GM12892 (cell line): ENCODE measurements around the gene NCAPD3. TPM values are rescaled to one million over a fixed set of nuclear protein-coding genes. Genes with fewer than 3 reads are reported as not detected.
A peak's percentile ranks its signal among the peaks of the same experiment; 100 is the strongest.

Source experiments
- DNase-seq: peaks from one replicate; pipeline ENCODE4 v3.0.0; 2011; ENCODE audit not compliant: insufficient read length
- FAIRE-seq: peaks from 2 replicates; lab custom pipeline; 2011; peaks lifted over from hg19 to GRCh38; lab: Jason Lieb, UNC
- POLR2A ChIP-seq: IDR thresholded peaks from 2 replicates; pipeline ENCODE4 v1.6.1; 2011; ENCODE audit warnings: low read depth, low read length, control low read depth
- POLR2AphosphoS5 ChIP-seq: IDR thresholded peaks from 2 replicates; pipeline ENCODE4 v1.6.1; 2011; ENCODE audit warnings: low read depth, low read length, control low read depth
- TAF1 ChIP-seq: IDR thresholded peaks from 2 replicates; pipeline ENCODE4 v1.6.1; 2011; ENCODE audit warnings: low read depth, mild to moderate bottlenecking, control low read depth, low read length, borderline replicate concordance
- polyA plus RNA-seq: library from polyadenylated mRNA; unstranded; fragments of >200 nt; gene quantifications from one replicate; pipeline ENCODE4 v1.2.1, GENCODE V29; 2012; ENCODE audit warnings: missing spikeins, inconsistent platforms; ENCODE audit not compliant: missing spikeins

Gene NCAPD3
- polyA plus RNA-seq: 38.0 TPM

GRCh38 chr11:134223836-134224709, at the start of gene NCAPD3, which contains the start of gene VPS26B:
NCAPD3 (minus strand) TSS chr11:134223967; CDS start chr11:134223926, 41 bp downstream.
VPS26B (plus strand) TSS chr11:134224671; CDS start chr11:134225123, 452 bp downstream.
- peak; percentile 95 for FAIRE-seq
- TF ChIP-seq POLR2A (peak; percentile 88), TAF1 (0 out of 2 replicates have a peak, but pooled peaks have one; percentile 43), POLR2AphosphoS5 (peak; percentile 79)
- peak; percentile 92 for DNase-seq

GRCh38 chr11:134273317-134273712, 49.5 kb upstream of the NCAPD3 start:
- TF ChIP-seq POLR2AphosphoS5 (no peak), TAF1 (no peak), POLR2A (no peak)
- no peak for FAIRE-seq
- DNase-seq: no peak

- FAIRE-seq: no peak
- DNase-seq: no peak
These were observed 48.9 kb upstream of the NCAPD3 start for GRCh38 chr11:134272381-134273316.

GRCh38 chr11:134271978-134272377, 48.2 kb upstream of the NCAPD3 start:
- TF ChIP-seq POLR2AphosphoS5 (no peak), TAF1 (no peak), POLR2A (no peak)
- DNase-seq (no peak), FAIRE-seq (no peak)

More at GRCh38 chr11:134272381-134273316, 48.9 kb upstream of the NCAPD3 start:
- TF ChIP-seq TAF1 (no peak), POLR2A (no peak), POLR2AphosphoS5 (no peak)

GRCh38 chr11:134270250-134270714, 46.5 kb upstream of the NCAPD3 start:
- FAIRE-seq: no peak
- TF ChIP-seq POLR2AphosphoS5: no peak
- no peak for TF ChIP-seq POLR2A
- no peak for TF ChIP-seq TAF1
- DNase-seq: no peak

- FAIRE-seq (no peak), DNase-seq (no peak)
- TF ChIP-seq TAF1 (no peak), POLR2A (no peak), POLR2AphosphoS5 (no peak)
These were observed 44.2 kb upstream of the NCAPD3 start for GRCh38 chr11:134267966-134268365.

GRCh38 chr11:134267461-134267860, 43.7 kb upstream of the NCAPD3 start:
- no peak for DNase-seq
- TF ChIP-seq POLR2AphosphoS5: no peak
- no peak for TF ChIP-seq TAF1
- TF ChIP-seq POLR2A: no peak
- FAIRE-seq: no peak

GRCh38 chr11:134266841-134267251, 43.1 kb upstream of the NCAPD3 start:
- TF ChIP-seq POLR2A (no peak), POLR2AphosphoS5 (no peak), TAF1 (no peak)
- FAIRE-seq: no peak
- no peak for DNase-seq

GRCh38 chr11:134266440-134266839, 42.7 kb upstream of the NCAPD3 start:
- no peak for DNase-seq
- FAIRE-seq: no peak
- TF ChIP-seq POLR2A (no peak), POLR2AphosphoS5 (no peak), TAF1 (no peak)

GRCh38 chr11:134264966-134265764, 41.4 kb upstream of the NCAPD3 start:
- TF ChIP-seq POLR2A (no peak), TAF1 (no peak), POLR2AphosphoS5 (no peak)
- FAIRE-seq (no peak), DNase-seq (no peak)
